Testis (tissue), 2 donors: ENCODE results near the gene SMIM15.

ENCODE experiments used
- CTCF ChIP-seq, 3 experiments: fragments of 450-650 bp in 2 of 3; fragments of 200-600 bp in 1 of 3; sonication (generic) in 1 of 3; IDR thresholded peaks; one replicate each; pipeline ENCODE4 v1.5.1; 2016 to 2019; ENCODE audit warnings: antibody characterized with exemption in 3 of 3, mild to moderate bottlenecking in 2 of 3, moderate library complexity in 1 of 3
- POLR2A ChIP-seq: fragments of 450-650 bp; IDR thresholded peaks from one replicate; pipeline ENCODE4 v1.6.1; 2017; ENCODE audit warnings: antibody characterized with exemption, mild to moderate bottlenecking, moderate library complexity

GRCh38 chr5:61177070-61177469 lies 14.8 kb upstream of the SMIM15 start:
- TF ChIP-seq POLR2A (no peak), CTCF (IDR thresholded peaks at IDR 0.05) (no peak)
